Measurements from ENCODE around the gene ENDOV. TPM values are rescaled to one million over a fixed set of nuclear protein-coding genes. Genes with fewer than 3 reads are reported as not detected.

ENDOV gene
- total and polyA plus RNA-seq, 2 of the 13 experiments (the other 11 are each of a cell fraction or from before 2014, with no cell fraction given) = 15.1 to 17.1 TPM

- TF ChIP-seq SOX6 (IDR thresholded peaks at IDR 0.05) = no peak
- peak; percentile 48; the same call in 1 of the 2 replicates for TF ChIP-seq SOX6 (CRISPR knock-in tag; IDR thresholded peaks at IDR 0.05)
- no peak for TF ChIP-seq ZBTB2 (CRISPR knock-in tag; IDR thresholded peaks at IDR 0.05; ENCODE audit: low read depth)
- TF ChIP-seq ETS1 (CRISPR knock-in tag; IDR thresholded peaks at IDR 0.05) = no peak
- TF ChIP-seq ZNF329 (CRISPR knock-in tag; IDR thresholded peaks at IDR 0.05; ENCODE audit: low read depth) = no peak
- TF ChIP-seq NFYB (CRISPR knock-in tag; IDR thresholded peaks at IDR 0.05) = no peak
- no peak for TF ChIP-seq SETDB1 (CRISPR knock-in tag; IDR thresholded peaks at IDR 0.05; ENCODE audit: borderline replicate concordance)
- TF ChIP-seq PLSCR1 (CRISPR knock-in tag; IDR thresholded peaks at IDR 0.05; ENCODE audit: borderline replicate concordance) = no peak
- no peak for TF ChIP-seq ZBTB20 (CRISPR knock-in tag; IDR thresholded peaks at IDR 0.05; ENCODE audit: borderline replicate concordance, low read depth)
- peak; percentile 35; the same call in 1 of the 2 replicates for TF ChIP-seq ZSCAN21 (CRISPR knock-in tag; IDR thresholded peaks at IDR 0.05; ENCODE audit: borderline replicate concordance)
- no peak for TF ChIP-seq ZNF207 (IDR thresholded peaks at IDR 0.05; ENCODE audit: borderline replicate concordance)
- TF ChIP-seq CREBL2 (CRISPR knock-in tag; IDR thresholded peaks at IDR 0.05; ENCODE audit: borderline replicate concordance) = no peak
- TF ChIP-seq FUBP1 (CRISPR knock-in tag; IDR thresholded peaks at IDR 0.05; ENCODE audit: borderline replicate concordance) = no peak
- TF ChIP-seq ZNF607 (CRISPR knock-in tag; IDR thresholded peaks at IDR 0.05; ENCODE audit: borderline replicate concordance) = peak; percentile 79; the same call in 1 of the 2 replicates
- TF ChIP-seq ZNF124 (CRISPR knock-in tag; IDR thresholded peaks at IDR 0.05) = 0 out of 2 replicates have a peak, but pooled peaks have one; percentile 63
- no peak for TF ChIP-seq ZNF367 (CRISPR knock-in tag; IDR thresholded peaks at IDR 0.05; ENCODE audit: borderline replicate concordance)
- no peak for TF ChIP-seq FOXK2 (IDR thresholded peaks at IDR 0.05)
- TF ChIP-seq POLR2G (IDR thresholded peaks at IDR 0.05; ENCODE audit: low read depth, low read length) = no peak
- no peak for TF ChIP-seq ZNF205 (CRISPR knock-in tag; IDR thresholded peaks at IDR 0.05)
- peak; percentile 53; the same call in 1 of the 2 replicates for TF ChIP-seq SMAD3 (CRISPR knock-in tag; IDR thresholded peaks at IDR 0.05)
- 0 out of 2 replicates have a peak, but pooled peaks have one; percentile 64 for TF ChIP-seq KDM3A (CRISPR knock-in tag; IDR thresholded peaks at IDR 0.05; ENCODE audit: low read depth)
These were observed 11.8 kb downstream of the ENDOV start (continued) for GRCh38 chr17:80426671-80427326.
